ENCODE results near the gene PLCL1.

The PLCL1 gene

DNA sequence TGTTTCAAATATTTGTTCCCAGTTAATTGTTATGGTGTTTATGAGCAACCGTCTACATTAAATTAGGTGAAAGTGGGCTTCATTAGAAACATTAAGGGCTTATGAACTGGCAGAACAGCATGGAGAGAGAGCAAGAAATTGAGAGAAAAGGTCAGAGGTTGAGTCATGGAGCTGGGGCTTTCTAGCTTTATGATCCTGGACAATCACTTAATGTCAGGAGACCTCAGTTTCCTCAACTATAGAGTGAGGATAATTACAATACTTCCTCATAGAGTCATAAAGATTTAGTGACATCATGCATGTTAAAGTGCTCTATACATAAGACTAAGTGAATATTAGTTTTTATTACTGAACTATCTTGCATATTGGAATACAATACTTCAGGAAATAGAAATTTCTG, 83.9 kb downstream of the PLCL1 start:
- DNase-seq = no peak

DNA sequence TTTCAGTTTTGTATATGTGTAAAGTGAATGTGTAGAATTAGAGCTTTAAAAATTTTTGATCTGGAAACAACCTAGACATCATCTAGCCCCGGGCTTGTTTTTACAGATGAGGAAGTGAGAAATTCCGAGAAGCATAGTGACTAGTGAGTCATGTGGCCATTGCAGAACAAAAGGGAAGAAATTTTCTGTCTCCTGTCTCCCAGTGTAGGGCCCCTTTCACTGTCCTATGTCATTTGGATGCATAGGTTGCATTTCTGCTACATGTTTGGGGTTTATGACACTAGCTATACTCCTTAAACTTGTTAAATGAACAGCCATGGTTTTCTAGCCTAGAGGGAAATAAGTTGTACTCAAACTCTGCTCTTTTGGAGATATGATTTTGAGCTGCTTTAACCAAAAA, 84.6 kb downstream of the PLCL1 start:
- peak; percentile 80 for DNase-seq

DNA sequence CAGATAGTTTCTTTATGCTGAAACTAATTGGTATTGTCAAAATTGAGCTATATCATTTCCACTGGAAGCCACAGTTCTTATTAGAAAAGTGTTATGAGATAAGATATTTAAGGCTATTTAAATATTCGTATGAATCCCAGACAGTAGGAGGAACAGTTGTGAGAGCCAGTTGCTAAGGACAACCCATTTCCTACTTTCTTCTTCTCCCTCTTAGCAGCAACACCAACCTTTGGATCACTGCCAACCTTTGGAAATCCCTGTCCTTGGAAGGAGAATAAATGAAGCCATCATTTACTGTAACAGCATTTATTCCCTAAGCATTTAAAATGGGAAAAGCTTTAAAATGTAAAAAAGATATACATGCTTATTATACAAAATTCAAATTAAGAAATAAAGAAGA, 85.8 kb downstream of the PLCL1 start:
- DNase-seq = no peak

DNA sequence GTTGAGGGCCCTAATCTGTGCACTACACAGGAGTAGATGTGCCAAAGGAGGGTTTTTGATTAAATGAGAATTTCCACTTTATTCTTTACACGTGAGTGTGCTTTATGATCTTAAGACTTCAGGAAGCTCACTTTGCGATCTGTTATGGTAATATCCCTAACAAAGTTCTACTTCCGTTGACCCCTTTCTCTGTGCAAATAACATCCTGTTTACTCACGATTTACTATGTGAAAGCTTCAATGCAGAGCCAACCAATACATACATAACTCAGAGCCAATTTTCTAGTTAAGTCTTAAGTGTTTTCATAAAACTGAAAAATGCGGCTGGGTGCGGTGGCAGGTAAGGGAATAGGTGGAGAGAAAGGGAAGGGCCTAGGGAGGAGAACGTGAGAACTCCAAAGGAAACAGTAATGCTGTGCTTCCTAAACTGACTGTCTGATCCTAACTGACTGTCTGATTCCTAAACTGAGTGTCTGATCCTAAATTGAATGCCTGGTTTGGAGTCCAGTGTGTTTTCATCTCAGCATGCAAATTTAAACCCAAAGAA, 87.6 kb downstream of the PLCL1 start:
- DNase-seq = no peak

DNA sequence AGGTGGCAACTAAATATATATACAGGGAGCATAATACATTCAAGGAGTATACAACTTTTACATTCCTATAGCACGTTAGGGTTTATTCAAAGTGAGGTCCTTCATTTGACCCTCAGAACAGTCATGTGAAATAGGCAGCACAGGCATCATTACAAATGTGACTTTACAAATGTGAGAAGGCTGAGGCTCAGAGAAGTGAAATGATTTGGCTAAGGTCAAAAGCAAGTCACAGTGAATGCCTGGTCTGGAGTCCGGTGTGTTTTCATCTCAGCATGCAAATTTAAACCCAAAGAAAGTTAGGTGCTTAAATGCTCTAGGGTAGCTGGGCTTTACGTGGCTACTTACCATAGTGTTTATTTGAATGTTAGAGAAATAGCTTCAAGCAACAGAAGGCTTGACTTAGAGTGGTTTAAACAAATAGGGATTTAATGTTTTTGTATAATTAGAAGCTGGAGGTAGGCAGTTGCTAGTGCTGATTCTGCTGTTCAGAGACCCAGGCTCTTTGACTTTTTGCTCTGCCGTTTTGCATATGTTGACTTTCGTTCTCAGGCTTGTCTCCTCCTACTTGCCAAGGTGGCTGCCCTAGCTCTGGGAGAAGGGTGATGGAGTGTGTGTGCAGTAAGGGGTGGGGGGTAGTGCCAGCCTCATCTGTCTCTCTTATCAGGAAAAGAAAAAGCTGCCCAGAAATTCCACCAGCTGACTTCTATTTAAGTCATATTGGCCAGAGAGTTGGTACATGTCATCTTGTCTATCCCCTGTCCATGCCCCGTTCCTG, 89.2 kb downstream of the PLCL1 start:
- DNase-seq = no peak

DNA sequence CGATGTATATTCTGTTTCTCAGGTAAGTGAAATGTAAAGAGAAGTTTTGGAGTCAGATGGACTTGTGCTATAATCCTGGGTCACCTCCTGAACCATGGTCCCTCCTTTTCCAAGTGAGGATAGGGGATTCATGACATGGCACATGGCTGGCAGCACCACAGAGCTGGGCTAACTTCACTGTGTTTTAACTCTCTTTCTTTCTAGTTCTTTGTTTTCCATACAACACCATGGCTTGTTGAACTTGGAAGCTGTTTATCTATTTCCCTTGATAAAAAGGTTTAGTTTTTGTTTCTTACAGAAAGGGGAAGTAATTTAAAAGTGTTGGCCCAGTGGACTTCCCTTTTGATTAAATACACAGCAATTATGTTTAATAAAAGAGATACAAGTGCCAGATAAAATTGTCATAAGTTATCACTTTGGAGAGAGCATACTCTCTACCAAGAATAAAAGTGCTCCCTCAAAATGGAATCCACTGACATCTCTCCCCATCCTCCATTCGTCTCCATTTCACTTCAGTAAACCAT, 90.4 kb downstream of the PLCL1 start:
- DNase-seq = no peak

DNA sequence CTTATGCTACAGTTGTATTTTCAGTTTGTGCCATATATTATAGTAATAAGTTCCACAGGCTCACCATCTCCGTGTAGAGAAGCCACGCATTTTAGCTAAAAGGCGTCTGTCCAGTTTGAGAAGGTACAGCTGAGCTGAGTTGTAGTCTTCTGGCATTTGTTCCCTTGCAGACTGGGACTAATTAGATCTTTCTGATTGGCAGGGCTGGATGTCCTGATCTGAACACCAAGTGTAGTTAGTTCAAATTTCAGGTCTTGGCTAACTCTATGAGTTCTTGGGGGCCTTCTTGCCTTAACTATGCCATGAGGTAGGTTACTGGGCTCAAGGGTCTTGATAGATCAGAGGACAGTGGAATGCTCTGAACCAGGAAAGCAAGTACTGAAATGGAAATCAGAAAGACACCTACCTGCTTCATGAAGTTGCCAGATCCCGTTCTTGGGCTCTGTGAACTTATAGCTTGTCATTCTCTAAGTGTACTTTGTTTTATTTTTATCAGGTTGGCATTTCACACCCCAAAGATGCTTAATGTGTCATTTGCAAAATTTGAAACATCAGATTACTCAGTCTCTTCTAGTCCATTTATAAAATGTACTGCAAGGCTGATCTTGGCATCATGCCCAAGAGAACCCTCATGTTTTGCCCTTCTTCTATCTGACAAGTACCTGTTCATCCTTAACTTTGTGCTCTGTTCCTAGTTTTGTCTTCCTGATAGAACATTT, 93.7 kb downstream of the PLCL1 start:
- DNase-seq = no peak

DNA sequence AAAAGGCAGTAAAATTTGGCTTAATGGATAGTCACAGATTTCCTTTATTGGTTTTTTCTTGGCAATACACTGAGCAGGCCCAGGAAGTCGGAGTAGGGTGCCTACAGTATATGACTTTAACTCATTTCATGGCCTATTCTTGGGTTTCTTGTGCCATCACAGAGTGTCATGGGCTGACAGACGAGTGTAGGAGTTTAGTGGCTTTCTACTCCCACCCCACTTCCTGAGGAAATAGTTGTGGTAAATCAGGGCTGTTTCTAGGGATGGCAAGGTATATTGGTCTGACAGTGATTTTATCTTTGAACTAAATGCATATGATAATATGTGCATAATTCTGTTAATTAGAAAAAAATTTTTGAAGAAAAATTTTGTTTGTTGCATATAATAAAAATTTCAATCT, 100.1 kb downstream of the PLCL1 start:
- DNase-seq = peak; percentile 55

DNA sequence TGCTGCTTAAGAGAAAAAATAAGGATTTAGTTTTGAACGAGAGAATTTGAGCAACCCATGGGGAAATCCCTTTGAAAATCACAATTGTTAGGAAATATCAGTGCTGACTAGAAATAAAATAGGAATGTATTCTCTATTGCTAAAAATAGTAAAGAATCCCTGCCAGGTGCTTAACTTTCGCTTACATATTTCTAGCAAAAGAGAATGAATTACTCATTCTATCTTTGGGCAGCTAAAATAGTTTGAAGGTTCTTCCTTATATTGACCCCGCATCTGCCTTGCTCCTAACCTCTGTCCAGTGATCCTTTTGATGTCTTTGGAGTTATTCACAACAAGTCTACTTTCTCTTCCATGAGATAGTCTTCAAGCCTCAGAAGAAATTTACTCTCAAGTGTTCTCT, 103.8 kb downstream of the PLCL1 start:
- DNase-seq = no peak

DNA sequence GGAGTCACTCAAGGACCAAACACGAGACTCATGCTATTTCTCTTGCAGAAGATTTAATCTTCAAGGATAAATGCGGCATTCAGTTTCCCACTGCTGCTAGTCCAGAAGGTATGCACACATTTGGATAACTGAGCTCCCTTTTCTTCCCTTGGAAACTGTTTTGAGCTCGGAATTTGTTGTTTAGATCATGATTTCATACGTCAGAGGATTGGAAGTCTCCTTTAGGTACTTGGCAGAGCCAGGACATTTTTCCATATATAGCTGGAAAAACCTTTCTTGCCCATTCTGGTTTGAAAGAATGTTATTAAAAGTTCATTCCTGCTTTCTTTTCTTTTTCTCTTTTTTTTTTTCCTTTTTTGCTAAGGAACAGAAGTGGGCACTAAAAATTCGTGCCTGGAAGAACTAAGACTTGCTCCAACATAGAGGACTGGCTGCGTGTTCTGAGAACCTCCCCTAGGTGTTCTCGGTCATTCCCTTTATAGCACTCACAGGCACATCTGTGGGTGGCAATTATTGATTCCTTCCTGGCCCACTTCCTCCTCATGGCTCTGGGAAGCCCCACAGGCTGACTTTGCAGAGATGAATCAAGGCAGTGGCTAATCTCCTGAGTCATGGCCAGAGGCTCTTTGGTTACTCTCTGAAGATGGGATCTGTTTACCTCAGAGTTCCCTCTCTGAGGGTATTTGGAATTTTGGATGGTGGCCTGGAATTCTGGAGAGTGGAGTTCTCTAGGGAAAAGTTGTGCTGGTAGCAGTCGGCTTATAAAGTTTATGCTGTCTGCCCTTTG, 104.8 kb downstream of the PLCL1 start:
- no peak for DNase-seq

DNA sequence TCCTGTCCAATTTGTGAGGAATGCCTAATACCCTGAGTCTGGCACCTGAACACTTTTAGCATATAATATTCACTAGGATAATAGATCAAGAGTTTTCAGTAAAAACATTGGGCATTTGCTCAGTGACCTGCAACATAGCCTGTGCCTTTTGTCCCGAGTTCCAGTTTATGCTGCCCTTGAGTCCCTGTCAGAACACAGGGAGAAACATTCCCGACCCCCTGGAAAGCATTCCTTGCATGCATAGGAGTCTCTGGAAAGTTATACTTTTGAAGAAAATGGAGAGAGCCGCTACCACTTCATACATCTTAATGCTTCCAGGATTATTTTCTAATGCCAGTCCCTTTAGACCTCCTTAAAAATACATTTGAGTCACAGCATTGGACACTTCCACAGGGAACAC, 107.3 kb downstream of the PLCL1 start:
- no peak for DNase-seq

DNA sequence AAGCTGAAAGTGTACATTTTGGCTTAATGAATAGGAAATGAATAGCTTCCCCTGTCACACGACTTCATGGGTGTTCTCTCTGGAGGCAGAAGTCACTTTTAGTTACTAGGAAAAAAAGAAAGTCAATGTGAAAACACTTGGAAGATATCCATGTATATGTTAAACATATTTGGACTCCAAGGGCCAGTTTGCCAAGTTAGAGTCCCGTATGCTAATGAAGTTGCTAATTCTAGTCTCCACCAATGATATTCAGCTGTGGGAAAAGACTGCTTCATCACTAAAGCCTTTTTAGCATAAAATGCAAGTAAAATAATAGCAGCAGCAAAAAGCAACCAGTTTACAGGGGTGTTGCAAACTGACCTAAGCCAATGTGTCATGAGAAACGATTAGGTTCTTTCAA, 108.7 kb downstream of the PLCL1 start:
- no peak for DNase-seq

DNA sequence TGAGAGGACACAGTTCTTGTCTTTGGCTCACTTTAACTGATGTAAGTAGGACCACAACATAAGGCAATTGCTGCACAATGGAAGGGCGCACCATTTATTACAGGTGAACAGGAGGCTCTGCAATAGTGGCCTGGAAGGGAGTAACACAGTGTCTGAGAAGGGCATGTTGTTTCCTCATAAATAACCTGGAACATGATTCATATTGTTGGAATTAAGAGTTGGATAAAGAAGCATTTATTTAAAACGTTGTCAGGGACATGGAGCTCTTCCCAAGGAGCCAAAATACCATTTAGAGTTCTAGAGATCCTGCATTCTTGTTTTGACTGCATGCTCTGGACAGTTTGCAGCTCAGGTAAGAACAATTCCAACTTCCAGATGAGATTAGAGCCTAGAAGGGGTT, 110.4 kb downstream of the PLCL1 start:
- DNase-seq = no peak

DNA sequence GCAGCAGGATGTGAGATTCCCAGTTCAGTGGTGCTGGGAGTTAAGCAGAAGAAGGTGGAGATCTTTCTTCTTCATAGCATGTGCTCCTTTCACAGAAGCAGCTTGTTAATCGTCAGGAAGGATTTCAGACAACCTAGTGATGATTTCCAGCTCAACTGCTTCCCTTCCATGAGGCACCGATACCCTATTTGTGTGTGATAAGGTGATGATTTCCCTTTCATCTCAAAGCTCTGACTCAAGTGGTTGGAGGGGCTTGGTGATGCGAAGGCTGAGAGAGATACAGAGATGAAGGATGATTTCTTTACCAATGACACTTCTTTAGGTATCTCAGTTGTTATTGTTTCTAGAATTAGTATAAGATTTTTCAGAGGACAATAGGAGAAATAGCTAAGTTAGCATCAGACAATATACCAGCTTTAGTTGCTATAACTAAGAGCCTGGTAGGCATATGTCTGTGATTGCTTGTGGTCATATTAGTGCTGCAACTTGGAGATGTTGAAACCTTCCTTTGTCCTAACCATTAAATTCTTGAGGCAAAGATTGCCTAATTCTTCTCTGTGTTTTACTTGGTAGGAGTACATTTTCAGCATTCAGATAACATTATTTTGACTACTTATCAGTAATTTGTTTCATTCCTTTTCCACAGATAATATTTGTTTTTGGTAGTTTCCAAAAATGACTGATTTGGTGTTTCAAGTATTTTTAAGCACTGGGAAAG, 111.3 kb downstream of the PLCL1 start:
- no peak for DNase-seq

DNA sequence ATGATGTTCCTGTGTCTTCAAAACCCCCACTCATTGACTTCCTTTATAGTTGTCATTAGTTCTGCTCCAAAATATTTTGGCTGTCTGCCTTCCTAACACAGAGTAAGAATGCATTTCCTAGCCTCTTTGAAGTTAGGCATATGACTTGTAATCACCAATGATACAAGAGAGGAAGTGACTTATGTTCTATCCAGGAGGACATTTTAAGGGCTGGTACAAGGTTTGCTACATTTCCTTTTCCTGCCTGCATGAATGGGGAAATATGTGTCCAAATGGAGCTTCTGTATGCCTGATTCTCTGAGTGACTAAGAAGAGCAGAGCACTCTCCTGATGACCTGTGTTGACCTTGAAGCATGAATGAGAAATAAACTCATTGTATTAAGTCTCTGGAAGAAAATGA, 115.1 kb downstream of the PLCL1 start:
- no peak for DNase-seq

DNA sequence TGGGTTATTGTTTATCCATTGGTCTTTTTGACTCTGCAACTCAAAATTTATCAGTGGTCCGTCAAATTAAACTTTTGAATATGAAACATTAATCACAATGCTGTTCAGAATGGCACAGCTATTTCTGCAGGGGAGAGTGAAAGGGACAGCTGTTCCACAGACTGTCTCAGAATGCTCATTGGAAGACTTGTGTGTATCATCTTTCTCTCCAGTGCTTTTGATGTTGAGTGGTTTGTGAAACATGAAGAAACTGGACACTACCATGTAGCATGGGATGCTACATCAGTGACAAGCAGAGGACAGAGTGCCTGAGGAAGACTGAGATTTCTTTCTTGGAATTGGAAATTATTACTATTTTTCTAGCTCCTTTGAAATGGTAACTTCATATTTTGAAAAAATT, 115.7 kb downstream of the PLCL1 start:
- DNase-seq = no peak

DNA sequence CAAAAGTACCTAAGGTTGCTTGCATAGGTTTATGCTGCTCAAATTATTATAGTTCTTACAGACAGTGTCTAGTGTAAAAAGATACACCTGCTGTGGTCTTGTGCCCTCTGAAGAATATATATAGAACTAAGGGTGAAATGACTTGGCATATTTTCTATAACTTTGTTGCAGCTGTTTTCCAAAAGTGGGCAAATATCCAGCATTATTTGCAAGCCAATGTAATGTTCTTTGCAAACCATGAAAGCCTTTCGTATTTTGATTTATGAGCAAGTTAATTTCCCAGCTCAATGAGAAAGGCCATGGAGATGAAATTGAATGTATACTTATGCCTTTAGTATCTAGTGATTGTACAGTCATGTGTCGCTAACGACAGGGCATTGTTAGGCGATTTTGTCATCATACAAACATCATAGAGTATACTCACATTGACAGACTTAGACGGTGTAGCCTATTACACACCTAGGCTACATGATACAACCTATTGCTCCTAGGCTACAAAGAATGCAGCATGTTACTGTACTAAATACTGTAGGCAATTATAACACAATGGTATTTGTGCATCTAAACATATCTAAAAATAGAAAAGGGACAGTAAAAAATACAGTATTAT, 116.3 kb downstream of the PLCL1 start:
- DNase-seq = no peak

DNA sequence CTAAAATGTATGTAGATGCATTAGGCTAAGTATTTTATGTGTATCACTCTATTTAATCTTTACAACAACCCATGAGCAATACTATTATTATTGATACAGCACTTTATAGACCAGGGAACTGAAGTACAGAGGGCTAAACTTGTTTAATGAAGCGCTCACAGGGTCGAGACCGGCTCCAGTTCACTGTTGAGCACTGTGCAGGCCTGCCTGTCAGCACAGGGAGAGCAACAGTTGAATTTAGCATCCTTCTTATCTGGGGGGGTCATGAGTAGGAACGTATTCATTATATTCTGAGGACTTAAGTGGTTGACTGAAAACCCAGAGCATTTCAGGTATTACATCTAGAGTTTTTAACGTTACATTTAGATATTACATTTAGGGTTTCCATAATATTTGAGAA, 120.1 kb downstream of the PLCL1 start:
- no peak for DNase-seq

DNA sequence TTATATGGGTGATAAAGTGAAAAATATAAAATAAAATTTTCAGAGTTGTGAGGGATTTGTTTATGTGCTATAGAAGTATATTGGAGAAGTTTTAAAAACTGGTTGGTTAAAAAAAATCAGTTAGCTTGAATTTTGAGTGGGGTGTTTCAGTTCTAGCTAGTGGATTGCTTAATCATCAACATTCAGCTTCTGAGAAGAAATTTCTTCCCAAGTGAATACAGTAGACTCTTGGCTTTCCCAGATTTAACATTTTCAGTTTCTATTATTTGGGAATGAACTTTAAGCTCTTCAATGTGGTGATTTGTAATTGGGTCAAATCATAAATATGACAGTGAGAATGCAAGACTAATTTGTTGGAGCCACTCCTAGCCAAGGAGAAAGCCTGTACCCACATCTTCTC, 120.8 kb downstream of the PLCL1 start:
- DNase-seq = no peak

DNA sequence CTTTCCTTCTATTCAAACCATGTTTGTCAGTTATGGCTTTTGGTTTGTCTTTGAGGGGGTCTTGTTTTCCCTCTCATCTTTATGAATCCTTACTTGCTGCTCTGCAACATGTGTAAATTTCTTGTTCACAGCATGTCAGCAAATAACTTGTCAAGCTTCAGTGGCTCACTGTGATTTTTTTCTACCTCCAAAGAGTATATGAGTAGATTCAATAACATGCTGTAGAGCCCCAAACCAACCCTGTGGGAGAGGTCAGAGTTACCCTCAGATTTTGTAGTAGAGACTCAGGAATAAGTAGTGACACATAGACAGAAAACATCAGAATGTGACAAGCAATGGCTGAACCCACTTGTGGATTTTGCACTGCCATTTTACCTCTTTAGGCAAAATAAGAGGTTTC, 121.6 kb downstream of the PLCL1 start:
- DNase-seq = no peak

DNA sequence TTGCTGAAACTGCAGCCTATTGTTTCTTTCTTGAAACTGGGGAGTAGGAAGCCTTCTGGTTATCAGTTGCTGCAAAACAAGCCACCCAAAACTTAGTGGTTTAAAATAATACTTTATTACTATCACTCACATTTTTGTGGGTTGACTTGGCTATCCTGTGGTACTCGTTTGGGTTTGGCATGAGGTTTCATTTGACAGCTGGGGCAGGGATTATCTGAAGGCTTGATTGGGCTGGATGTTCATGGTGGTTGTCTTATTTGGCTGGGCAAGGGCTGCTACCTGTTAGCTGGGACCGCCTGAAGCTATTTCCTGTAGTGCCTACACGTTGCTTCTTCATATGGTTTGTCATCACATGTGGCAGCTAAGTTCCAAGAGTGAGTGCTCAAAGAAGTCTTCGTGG, 122.3 kb downstream of the PLCL1 start:
- DNase-seq = no peak

DNA sequence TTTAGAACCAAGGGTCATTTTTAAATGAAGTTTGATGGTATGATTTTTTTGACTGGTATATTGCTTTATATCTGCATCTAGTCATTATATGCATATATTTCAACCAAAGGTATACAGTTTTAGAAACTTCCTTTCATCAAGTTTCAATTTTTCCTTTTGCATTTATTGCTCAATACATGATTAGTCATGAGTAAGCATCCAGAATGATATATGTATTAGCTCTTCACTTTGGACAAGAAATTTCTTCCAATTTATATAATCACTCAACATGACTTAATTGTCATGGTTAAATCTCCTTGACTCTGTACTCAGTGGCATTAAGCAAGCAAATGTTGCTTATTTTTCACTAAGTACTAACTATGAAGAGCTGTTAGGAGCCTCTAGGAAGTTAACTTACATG, 123.6 kb downstream of the PLCL1 start:
- no peak for DNase-seq

Data from activated CD4-positive, alpha-beta T cell treated with anti-CD3 and anti-CD28 coated beads, Interleukin-10, Interleukin-2, amounts not matched to agents 100 ng/mL and 50 ng/mL, durations not matched to agents 16 hours and 8 hours (primary cell).